H1 (cell line): ENCODE measurements around the gene KAZALD1. TPM values are rescaled to one million over a fixed set of nuclear protein-coding genes. Genes with fewer than 3 reads are reported as not detected.

Source experiments
- CBX5 ChIP-seq: fragments of 300-800, 300-1000 bp; sonication (generic); IDR thresholded peaks from 2 replicates; pipeline ENCODE4 v1.7.1; 2016; ENCODE audit warnings: antibody characterized with exemption, low read length, low read depth
- polyA plus RNA-seq, 7 experiments: library from polyadenylated mRNA; depleted of rRNA in 3 of 7; stranded (reverse) in 5 of 7; unstranded in 2 of 7; fragments of >200 nt in 5 of 7; fragments of 200-250 nt in 2 of 7; gene quantifications; 1 replicate in 5 of 7; 2 replicates in 1 of 7; 4 replicates in 1 of 7; pipeline versions ENCODE4 v1.2.1 to v1.2.3, GENCODE V29; 2011 to 2013; ENCODE audit warnings: missing spikeins in 2 of 7, mixed read lengths in 2 of 7
- total RNA-seq: library from RNA; stranded (reverse); fragmentation: NEBNext Ultra II Directional; extraction: Animal tissue kit (Norgen Biotek cat#: 25700); gene quantifications from 2 replicates; pipeline ENCODE4 v1.2.1, GENCODE V29; 2021
- TF ChIP-seq, protein P1 (sequence below): IDR thresholded peaks from 2 replicates; pipeline ENCODE4 v1.6.1; 2012; ENCODE audit warnings: low read length, inconsistent platforms

Gene KAZALD1
- total and polyA plus RNA-seq, 2 of the 8 experiments (the other 6 are each of a cell fraction or from before 2014, with no cell fraction given), result 0.65 to 1.9 TPM

DNA sequence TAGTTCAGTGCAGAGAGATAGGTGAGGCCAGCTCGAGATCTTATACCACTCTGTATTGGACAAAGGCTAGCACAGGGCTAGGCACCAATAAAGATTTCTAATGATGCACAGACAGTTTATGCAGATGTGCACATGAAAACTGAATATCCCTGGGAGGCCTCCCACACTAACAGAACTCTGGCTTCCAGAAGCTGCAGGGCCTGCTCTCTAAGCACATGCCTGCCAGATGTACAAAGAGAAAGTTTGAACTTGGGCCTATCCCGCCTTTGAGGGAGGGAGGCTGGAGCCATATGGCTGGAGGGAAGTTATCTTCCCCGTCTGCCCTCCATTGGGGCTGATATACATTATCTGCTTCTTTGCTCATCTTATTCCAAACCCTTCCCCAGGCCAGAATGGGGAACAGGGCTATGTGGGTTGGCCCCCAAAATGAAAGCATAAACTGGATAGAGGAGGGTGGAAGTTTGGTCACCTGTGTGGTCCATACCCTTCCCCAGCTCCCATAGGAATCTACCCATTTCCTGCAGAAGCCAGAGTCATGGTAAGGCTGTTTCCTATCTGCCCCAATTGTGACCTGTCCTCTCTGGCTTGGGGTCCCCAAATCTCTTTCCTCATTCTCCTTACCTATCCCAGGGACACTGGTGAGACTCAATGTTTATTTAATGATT is 3.8 kb downstream of the KAZALD1 start (continued):
- TF ChIP-seq, protein P1, sequence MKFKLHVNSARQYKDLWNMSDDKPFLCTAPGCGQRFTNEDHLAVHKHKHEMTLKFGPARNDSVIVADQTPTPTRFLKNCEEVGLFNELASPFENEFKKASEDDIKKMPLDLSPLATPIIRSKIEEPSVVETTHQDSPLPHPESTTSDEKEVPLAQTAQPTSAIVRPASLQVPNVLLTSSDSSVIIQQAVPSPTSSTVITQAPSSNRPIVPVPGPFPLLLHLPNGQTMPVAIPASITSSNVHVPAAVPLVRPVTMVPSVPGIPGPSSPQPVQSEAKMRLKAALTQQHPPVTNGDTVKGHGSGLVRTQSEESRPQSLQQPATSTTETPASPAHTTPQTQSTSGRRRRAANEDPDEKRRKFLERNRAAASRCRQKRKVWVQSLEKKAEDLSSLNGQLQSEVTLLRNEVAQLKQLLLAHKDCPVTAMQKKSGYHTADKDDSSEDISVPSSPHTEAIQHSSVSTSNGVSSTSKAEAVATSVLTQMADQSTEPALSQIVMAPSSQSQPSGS, result no peak
- no peak for TF ChIP-seq CBX5
